LoVo (cell line): ENCODE results near the gene TMEM132E.

Experiments
- DNase-seq: peaks from one replicate; pipeline ENCODE4 v3.0.0-alpha.2; 2016; ENCODE audit warnings: low spot score

TMEM132E gene

DNA sequence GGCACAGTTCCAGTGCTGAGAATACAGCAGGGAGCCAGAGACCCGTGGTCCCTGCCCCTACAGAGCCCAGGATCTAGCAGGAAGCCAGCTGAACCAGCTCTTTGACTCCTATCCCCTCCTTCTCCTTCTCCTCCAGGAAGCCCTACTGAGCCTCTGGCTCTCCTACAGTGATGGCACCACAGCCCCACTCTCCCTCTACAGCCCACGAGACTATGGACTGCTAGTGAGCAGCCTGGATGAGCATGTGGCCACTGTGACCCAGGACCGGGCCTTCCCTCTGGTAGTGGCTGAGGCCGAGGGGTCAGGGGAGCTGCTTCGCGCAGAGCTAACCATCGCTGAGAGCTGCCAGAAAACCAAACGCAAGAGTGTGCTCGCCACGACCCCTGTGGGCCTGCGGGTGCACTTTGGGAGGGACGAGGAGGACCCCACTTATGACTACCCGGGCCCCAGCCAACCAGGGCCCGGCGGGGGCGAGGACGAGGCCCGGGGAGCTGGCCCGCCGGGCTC, 57.7 kb downstream of the TMEM132E start:
- DNase-seq, result no peak

GRCh38 chr17:34637548-34638525, 58.5 kb downstream of the TMEM132E start:
- peak; percentile 47 for DNase-seq

GRCh38 chr17:34638526-34639260, 59.3 kb downstream of the TMEM132E start:
- DNase-seq, result no peak

- no peak for DNase-seq
Measured at GRCh38 chr17:34639706-34640425, 60.5 kb downstream of the TMEM132E start.

DNA sequence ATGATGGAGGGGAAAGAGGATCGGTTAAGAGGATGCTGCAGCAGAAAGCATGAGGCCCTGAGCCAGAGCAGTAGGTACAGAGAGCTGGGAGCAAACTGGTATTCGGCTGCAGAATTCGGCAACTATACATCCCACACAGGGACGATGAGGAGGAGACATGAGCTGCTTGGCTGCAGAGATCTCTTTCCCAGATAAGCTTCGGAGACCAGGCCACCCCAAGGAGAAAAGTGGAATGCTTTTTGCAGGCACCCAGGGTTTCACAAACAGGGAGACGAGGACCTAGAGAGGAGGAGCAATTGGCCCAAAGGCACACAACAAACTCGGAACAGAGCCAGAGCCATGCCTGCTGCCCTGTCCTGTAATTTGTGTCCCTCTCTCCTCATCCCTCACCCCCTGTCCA, 62.0 kb downstream of the TMEM132E start:
- DNase-seq, result no peak

GRCh38 chr17:34644941-34645550, 65.7 kb downstream of the TMEM132E start:
- no peak for DNase-seq

GRCh38 chr17:34645594-34645993, 66.2 kb downstream of the TMEM132E start:
- no peak for DNase-seq

DNA sequence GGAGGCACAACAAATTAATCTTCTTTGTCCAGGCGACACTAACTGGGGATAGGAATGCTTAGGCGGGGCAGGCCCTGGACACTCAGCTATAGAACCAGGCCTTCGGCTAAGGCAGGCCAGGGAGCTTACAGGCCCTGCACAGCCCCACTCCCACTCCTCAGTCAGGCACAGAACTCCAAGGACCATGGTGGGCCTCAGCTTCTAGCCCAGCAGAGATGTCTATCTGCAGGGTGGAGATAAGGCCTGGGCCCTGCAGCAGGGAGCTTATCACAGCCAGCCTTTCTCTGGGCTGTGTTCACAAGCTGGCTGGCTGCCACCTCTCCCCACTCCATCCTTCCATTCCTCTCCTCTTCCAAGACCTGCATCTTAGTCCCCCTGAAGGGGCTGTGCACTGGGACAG, 68.1 kb downstream of the TMEM132E start:
- no peak for DNase-seq

- no peak for DNase-seq
Measured at GRCh38 chr17:34650051-34650750, 70.8 kb downstream of the TMEM132E start.

- DNase-seq, result no peak
Measured at GRCh38 chr17:34651402-34651811, 72.0 kb downstream of the TMEM132E start.

DNA sequence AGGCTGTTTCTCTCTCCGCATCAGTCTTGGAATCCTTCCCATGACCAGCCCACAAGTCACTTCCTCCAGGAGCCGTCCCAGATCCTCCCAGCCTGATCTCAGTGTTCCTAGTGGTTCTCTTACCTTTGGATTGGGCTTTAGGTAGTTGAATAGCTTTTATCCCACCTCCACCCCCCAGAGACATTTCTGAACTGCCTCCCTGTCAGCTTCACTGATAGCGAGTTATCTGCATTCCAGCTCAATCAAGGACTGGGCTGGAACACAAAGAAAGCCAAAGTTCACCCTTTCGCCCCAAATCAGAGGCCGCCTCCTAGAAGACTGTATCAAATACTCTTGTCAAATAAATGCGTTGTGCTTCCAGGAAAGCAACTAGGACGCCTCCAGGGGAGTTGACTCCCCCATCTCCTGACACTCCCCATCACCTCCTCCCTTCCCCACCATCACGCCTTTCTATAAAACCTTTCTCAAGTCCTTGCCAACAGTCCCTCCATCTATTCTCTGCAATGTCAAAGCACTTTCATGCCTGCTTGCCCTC, 72.7 kb downstream of the TMEM132E start:
- no peak for DNase-seq

- no peak for DNase-seq
Measured at GRCh38 chr17:34653511-34653910, 74.1 kb downstream of the TMEM132E start.

- DNase-seq, result no peak
Measured at GRCh38 chr17:34654276-34654880, 75.0 kb downstream of the TMEM132E start.

- no peak for DNase-seq
Measured at GRCh38 chr17:34654881-34655276, 75.5 kb downstream of the TMEM132E start.

GRCh38 chr17:34656801-34657200, 77.4 kb downstream of the TMEM132E start:
- DNase-seq, result no peak

GRCh38 chr17:34658811-34659560, 79.6 kb downstream of the TMEM132E start:
- DNase-seq, result no peak

GRCh38 chr17:34663714-34664113, 84.3 kb downstream of the TMEM132E start:
- DNase-seq, result no peak

GRCh38 chr17:34665150-34665806, 85.9 kb downstream of the TMEM132E start:
- DNase-seq, result no peak
